Hepatocyte (in vitro differentiated cells): ENCODE data around the gene MCEE. TPM values are rescaled to one million over a fixed set of nuclear protein-coding genes. Genes with fewer than 3 reads are reported as not detected.

ENCODE experiments used
- DNase-seq: peaks from one replicate; pipeline ENCODE4 v3.0.0-alpha.2; 2016; ENCODE audit warnings: low spot score
- H2AFZ ChIP-seq: fragments of 200-600 bp; sonication (generic); 2 replicates; pipeline ENCODE4 v1.6.0; 2016; ENCODE audit warnings: antibody characterized with exemption, mild to moderate bottlenecking
- H3K27ac ChIP-seq: fragments of 200-600 bp; sonication (generic); 2 replicates; pipeline ENCODE4 v1.5.1; 2016; ENCODE audit warnings: mild to moderate bottlenecking
- H3K27me3 ChIP-seq: fragments of 200-600 bp; sonication (generic); 2 replicates; pipeline ENCODE4 v1.6.1; 2016
- H3K36me3 ChIP-seq: fragments of 200-600 bp; sonication (generic); replicated peaks from 2 replicates; pipeline ENCODE4 v1.5.1; 2016; ENCODE audit warnings: low read depth; ENCODE audit not compliant: insufficient read depth
- H3K4me1 ChIP-seq: fragments of 200-600 bp; sonication (generic); 2 replicates; pipeline ENCODE4 v1.5.1; 2016; ENCODE audit warnings: mild to moderate bottlenecking, moderate library complexity; ENCODE audit not compliant: insufficient read depth
- H3K4me2 ChIP-seq: fragments of 200-600 bp; sonication (generic); 2 replicates; pipeline ENCODE4 v1.6.0; 2016
- H3K4me3 ChIP-seq: fragments of 200-600 bp; sonication (generic); 2 replicates; pipeline ENCODE4 v1.5.1; 2016; ENCODE audit warnings: mild to moderate bottlenecking
- H3K79me2 ChIP-seq: fragments of 200-600 bp; sonication (generic); 2 replicates; pipeline ENCODE4 v1.6.0; 2017; ENCODE audit warnings: mild to moderate bottlenecking
- H3K9me2 ChIP-seq: fragments of 200-600 bp; sonication (generic); replicated peaks from 2 replicates; pipeline ENCODE4 v1.6.0; 2017; ENCODE audit warnings: mild to moderate bottlenecking; ENCODE audit not compliant: insufficient read depth
- H3K9me3 ChIP-seq: fragments of 200-600 bp; sonication (generic); 2 replicates; pipeline ENCODE4 v1.5.1; 2016; ENCODE audit warnings: low read depth, mild to moderate bottlenecking
- H4K20me1 ChIP-seq: fragments of 200-600 bp; sonication (generic); 2 replicates; pipeline ENCODE4 v1.6.0; 2016; ENCODE audit warnings: mild to moderate bottlenecking; ENCODE audit not compliant: insufficient read depth, poor library complexity, severe bottlenecking
- EZH2 ChIP-seq: fragments of 200-600 bp; sonication (generic); IDR thresholded peaks from 2 replicates; pipeline ENCODE4 v1.6.1; 2016; ENCODE audit warnings: antibody characterized with exemption, mild to moderate bottlenecking, borderline replicate concordance
- EZH2phosphoT487 ChIP-seq: fragments of 200-600 bp; sonication (generic); IDR thresholded peaks from one replicate; pipeline ENCODE4 v1.6.1; 2018; ENCODE audit warnings: antibody characterized with exemption, mild to moderate bottlenecking, low read depth, moderate library complexity; ENCODE audit not compliant: unreplicated experiment, severe bottlenecking
- WGBS: methylation state at CpG from one replicate; pipeline ENCODE4 v1.1.6; 2016; ENCODE audit warnings: low lambda C conversion rate; ENCODE audit errors: missing lambda C conversion rate; 5-methylcytosine and 5-hydroxymethylcytosine counted together
- polyA plus RNA-seq: library from polyadenylated mRNA; unstranded; fragments of >200 nt; fragmentation: Nextera tagmentation; extraction: Ambion mirVana; gene quantifications from 2 replicates; pipeline ENCODE4 v1.2.1, GENCODE V29; 2016
- total RNA-seq: library from RNA; depleted of rRNA; stranded (reverse); fragments of >200 nt; gene quantifications from 2 replicates; pipeline ENCODE4 v1.2.3, GENCODE V29; 2014
- TF ChIP-seq, protein P1 (sequence below): fragments of 200-600 bp; sonication (generic); IDR thresholded peaks from 2 replicates; pipeline ENCODE4 v1.5.1; 2016; ENCODE audit warnings: antibody characterized with exemption, mild to moderate bottlenecking; ENCODE audit not compliant: poor library complexity

Gene MCEE
- total and polyA plus RNA-seq, 2 experiments from 2014 or later: 22.3 to 29.3 TPM

DNA sequence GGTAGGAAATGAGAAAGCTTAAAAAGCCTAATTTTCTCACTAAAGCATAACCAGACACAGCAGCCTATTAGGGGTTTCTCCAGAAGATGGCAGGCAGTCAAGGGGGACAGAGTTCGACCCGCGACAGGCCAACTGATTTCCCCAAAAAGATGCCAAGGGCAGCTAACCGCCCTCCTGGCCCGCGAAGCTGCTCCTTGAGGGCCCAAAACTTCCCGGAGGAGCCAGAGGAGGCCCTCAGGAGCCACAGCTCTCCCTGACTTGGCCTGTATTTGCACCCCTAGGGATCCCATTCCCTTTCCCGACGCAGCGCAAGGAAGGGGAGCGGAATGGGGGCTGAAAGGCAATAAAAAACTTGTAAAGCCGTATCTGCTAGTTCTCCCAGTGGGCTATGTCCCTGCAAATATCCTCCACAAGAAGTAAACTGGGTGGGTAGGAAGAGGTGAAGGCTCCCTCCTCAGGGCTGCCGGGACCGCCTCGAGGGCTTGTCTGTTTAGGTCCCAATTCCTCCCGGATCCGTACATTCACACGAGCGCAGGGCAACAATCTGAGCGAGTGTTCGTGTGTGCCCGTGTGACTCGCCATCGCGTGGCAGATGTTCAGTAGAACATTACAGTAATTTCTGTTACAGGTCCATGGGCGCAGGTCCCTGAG is 62.3 kb downstream of the MCEE start:
- peaks cover 39% of the 10 kb centered on the region for H3K79me2 ChIP-seq
- peak overlapping the region; percentile 64 for H2AFZ ChIP-seq
- peaks cover 17% of the 10 kb centered on the region for H4K20me1 ChIP-seq
- H3K36me3 ChIP-seq: no peaks in the 10 kb centered on the region
- DNase-seq: peak; percentile 25
- peak overlapping the region; percentile 94 for H3K27ac ChIP-seq
- H3K9me2 ChIP-seq: no peaks in the 10 kb centered on the region
- H3K4me2 ChIP-seq: peak overlapping the region; percentile 91
- TF ChIP-seq EZH2: no peak
- TF ChIP-seq, protein P1, sequence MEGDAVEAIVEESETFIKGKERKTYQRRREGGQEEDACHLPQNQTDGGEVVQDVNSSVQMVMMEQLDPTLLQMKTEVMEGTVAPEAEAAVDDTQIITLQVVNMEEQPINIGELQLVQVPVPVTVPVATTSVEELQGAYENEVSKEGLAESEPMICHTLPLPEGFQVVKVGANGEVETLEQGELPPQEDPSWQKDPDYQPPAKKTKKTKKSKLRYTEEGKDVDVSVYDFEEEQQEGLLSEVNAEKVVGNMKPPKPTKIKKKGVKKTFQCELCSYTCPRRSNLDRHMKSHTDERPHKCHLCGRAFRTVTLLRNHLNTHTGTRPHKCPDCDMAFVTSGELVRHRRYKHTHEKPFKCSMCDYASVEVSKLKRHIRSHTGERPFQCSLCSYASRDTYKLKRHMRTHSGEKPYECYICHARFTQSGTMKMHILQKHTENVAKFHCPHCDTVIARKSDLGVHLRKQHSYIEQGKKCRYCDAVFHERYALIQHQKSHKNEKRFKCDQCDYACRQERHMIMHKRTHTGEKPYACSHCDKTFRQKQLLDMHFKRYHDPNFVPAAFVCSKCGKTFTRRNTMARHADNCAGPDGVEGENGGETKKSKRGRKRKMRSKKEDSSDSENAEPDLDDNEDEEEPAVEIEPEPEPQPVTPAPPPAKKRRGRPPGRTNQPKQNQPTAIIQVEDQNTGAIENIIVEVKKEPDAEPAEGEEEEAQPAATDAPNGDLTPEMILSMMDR: peak; percentile 5
- H3K9me3 ChIP-seq: no peaks in the 10 kb centered on the region
- H3K4me1 ChIP-seq: peaks cover 20% of the 10 kb centered on the region
- H3K27me3 ChIP-seq: no peaks in the 10 kb centered on the region
- peak overlapping the region; percentile 31 for H3K4me3 ChIP-seq
- WGBS: 9% methylated on average over 26 of the region's 26 CpGs

DNA sequence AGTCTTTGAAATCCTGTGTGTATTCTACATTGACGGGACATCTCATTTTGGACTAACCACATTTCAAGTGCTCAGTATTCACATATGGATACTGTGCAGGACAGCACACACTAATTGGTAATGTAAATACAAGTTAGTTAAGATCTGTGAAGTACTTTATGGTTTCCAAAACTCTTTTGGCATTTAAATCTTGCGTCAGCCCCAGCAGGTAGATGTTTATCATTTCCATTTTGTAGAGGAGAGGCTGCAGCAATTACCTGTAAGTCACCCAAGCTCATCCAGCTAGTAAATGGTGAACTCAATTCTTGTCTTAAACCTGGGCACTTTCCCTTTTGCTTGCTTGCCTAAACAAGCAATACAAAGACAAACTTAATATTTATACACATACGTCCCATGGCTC is 63.2 kb downstream of the MCEE start:
- Histone ChIP-seq H3K4me2 (peak overlapping the region; percentile 91), H3K36me3 (no peaks in the 10 kb centered on the region), H4K20me1 (peaks cover 11% of the 10 kb centered on the region), H3K4me3 (no peak overlapping the region), H2AFZ (no peak overlapping the region), H3K27ac (no peak overlapping the region), H3K9me3 (no peaks in the 10 kb centered on the region), H3K4me1 (peaks cover 20% of the 10 kb centered on the region), H3K27me3 (no peaks in the 10 kb centered on the region), H3K9me2 (no peaks in the 10 kb centered on the region), H3K79me2 (peaks cover 31% of the 10 kb centered on the region)
- TF ChIP-seq EZH2phosphoT487 (no peak), EZH2 (no peak)
- TF ChIP-seq, protein P1: no peak
- no peak for DNase-seq
- WGBS: 94% methylated on average over 3 of the region's 3 CpGs

DNA sequence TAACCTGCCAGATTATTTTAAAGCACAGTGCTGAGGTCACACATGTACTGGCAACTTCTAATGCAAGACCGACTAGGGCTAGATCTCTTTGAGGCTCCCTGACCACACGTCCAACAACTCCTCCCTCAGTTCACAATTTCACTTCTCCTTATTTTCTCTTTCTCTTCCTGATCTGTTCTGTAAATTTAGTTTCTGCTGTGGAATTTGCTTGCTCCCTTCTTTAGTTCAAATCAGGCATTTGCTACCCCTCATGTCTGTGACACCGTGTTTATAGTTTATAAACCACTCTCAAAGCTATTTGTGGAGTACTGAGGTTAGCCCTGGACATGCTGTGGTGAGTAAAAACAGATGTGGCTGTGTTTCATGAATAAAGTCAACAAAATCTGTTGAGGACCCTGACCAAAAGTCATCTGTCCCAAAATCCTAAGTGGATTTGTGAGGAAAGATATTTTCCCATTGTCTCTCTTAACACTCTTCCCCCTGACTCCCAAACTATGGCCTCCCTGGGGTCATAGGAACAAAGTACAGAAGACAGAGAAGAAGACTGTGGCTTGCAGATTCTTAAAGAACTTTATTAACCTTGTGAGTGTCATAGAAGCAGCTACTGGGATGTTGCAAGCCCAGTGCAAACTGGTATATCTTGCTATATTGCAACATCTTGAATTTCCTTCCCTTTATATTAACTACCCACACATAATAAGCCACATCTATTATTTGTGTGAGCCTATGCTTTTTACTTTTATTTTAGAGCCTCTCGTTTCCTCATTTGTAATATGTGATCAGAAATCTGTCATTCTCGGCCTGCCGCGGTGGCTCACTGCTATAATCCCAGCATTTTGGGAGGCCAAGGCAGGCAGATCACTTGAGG is 65.0 kb downstream of the MCEE start:
- peaks cover 2% of the 10 kb centered on the region for H3K27me3 ChIP-seq
- H3K9me3 ChIP-seq: no peaks in the 10 kb centered on the region
- H3K79me2 ChIP-seq: peaks cover 12% of the 10 kb centered on the region
- H3K4me2 ChIP-seq: peak overlapping the region; percentile 54
- H3K4me1 ChIP-seq: peaks cover 18% of the 10 kb centered on the region
- H3K9me2 ChIP-seq: no peaks in the 10 kb centered on the region
- no peak for DNase-seq
- WGBS: 61% methylated on average over 7 of the region's 7 CpGs
- H3K27ac ChIP-seq: peak overlapping the region; percentile 66
- no peaks in the 10 kb centered on the region for H3K36me3 ChIP-seq
- H2AFZ ChIP-seq: peak overlapping the region; percentile 44
- no peak overlapping the region for H3K4me3 ChIP-seq
- TF ChIP-seq, protein P1: no peak
- TF ChIP-seq EZH2phosphoT487 (no peak), EZH2 (no peak)
- peaks cover 3% of the 10 kb centered on the region for H4K20me1 ChIP-seq
